ENCODE data around the gene DNM3.

DNM3 gene

GRCh38 chr1:171844381-171844780, 3.1 kb downstream of the DNM3 start:
- no peaks in the 10 kb centered on the region for H3K9me3 Mint-ChIP-seq
- H3K4me1 Mint-ChIP-seq (ENCODE audit: low read depth): peaks cover 16% of the 10 kb centered on the region
- H3K4me3 Mint-ChIP-seq: no peak overlapping the region
- peaks cover 24% of the 10 kb centered on the region for H3K27me3 Mint-ChIP-seq
- H3K36me3 Mint-ChIP-seq (ENCODE audit: low read depth): no peaks in the 10 kb centered on the region
- H3K27ac Mint-ChIP-seq: no peak overlapping the region

- H3K27me3 Mint-ChIP-seq: peaks cover 28% of the 10 kb centered on the region
- H3K4me1 Mint-ChIP-seq (ENCODE audit: low read depth): peaks cover 11% of the 10 kb centered on the region
- no peaks in the 10 kb centered on the region for H3K36me3 Mint-ChIP-seq (ENCODE audit: low read depth)
- H3K27ac Mint-ChIP-seq: no peak overlapping the region
- no peaks in the 10 kb centered on the region for H3K9me3 Mint-ChIP-seq
- H3K4me3 Mint-ChIP-seq: no peak overlapping the region
Observed at GRCh38 chr1:171845998-171846397, 4.7 kb downstream of the DNM3 start.

GRCh38 chr1:171849245-171849898, 8.1 kb downstream of the DNM3 start:
- Mint-ChIP-seq H3K9me3 (no peaks in the 10 kb centered on the region), H3K27ac (no peak overlapping the region), H3K36me3 (ENCODE audit: low read depth) (no peaks in the 10 kb centered on the region), H3K4me3 (no peak overlapping the region), H3K4me1 (ENCODE audit: low read depth) (no peaks in the 10 kb centered on the region), H3K27me3 (peaks cover 8% of the 10 kb centered on the region)

GRCh38 chr1:171850651-171851350, 9.5 kb downstream of the DNM3 start:
- H3K4me3 Mint-ChIP-seq: no peak overlapping the region
- H3K36me3 Mint-ChIP-seq (ENCODE audit: low read depth): no peaks in the 10 kb centered on the region
- H3K4me1 Mint-ChIP-seq (ENCODE audit: low read depth): no peaks in the 10 kb centered on the region
- no peaks in the 10 kb centered on the region for H3K9me3 Mint-ChIP-seq
- no peak overlapping the region for H3K27ac Mint-ChIP-seq
- H3K27me3 Mint-ChIP-seq: peaks cover 9% of the 10 kb centered on the region

- Mint-ChIP-seq H3K4me3 (no peak overlapping the region), H3K27ac (no peak overlapping the region), H3K9me3 (peaks cover 5% of the 10 kb centered on the region)
Observed at GRCh38 chr1:171852272-171852671, 11.0 kb downstream of the DNM3 start.

GRCh38 chr1:171855381-171855780, 14.1 kb downstream of the DNM3 start:
- H3K4me3 Mint-ChIP-seq: no peak overlapping the region
- peaks cover 12% of the 10 kb centered on the region for H3K27me3 Mint-ChIP-seq
- no peaks in the 10 kb centered on the region for H3K4me1 Mint-ChIP-seq (ENCODE audit: low read depth)
- H3K36me3 Mint-ChIP-seq (ENCODE audit: low read depth): peaks cover 3% of the 10 kb centered on the region
- H3K27ac Mint-ChIP-seq: no peak overlapping the region
- H3K9me3 Mint-ChIP-seq: peaks cover 11% of the 10 kb centered on the region

More at GRCh38 chr1:171852272-171852671, 11.0 kb downstream of the DNM3 start:
- Mint-ChIP-seq H3K27me3 (peaks cover 15% of the 10 kb centered on the region), H3K36me3 (ENCODE audit: low read depth) (no peaks in the 10 kb centered on the region), H3K4me1 (ENCODE audit: low read depth) (no peaks in the 10 kb centered on the region)

GRCh38 chr1:171858696-171859095, 17.4 kb downstream of the DNM3 start:
- Mint-ChIP-seq H3K4me3 (no peak overlapping the region), H3K27ac (no peak overlapping the region), H3K27me3 (peaks cover 24% of the 10 kb centered on the region), H3K4me1 (ENCODE audit: low read depth) (no peaks in the 10 kb centered on the region), H3K36me3 (ENCODE audit: low read depth) (peaks cover 3% of the 10 kb centered on the region), H3K9me3 (peaks cover 11% of the 10 kb centered on the region)

GRCh38 chr1:171860696-171861095, 19.4 kb downstream of the DNM3 start:
- Mint-ChIP-seq H3K27me3 (peaks cover 21% of the 10 kb centered on the region), H3K9me3 (peaks cover 11% of the 10 kb centered on the region), H3K36me3 (ENCODE audit: low read depth) (peaks cover 3% of the 10 kb centered on the region), H3K4me1 (ENCODE audit: low read depth) (no peaks in the 10 kb centered on the region), H3K4me3 (no peak overlapping the region), H3K27ac (no peak overlapping the region)

- Mint-ChIP-seq H3K9me3 (no peaks in the 10 kb centered on the region), H3K27ac (no peak overlapping the region)
Observed at GRCh38 chr1:171863531-171863930, 22.2 kb downstream of the DNM3 start.

GRCh38 chr1:171864308-171864707, 23.0 kb downstream of the DNM3 start:
- Mint-ChIP-seq H3K36me3 (ENCODE audit: low read depth) (no peaks in the 10 kb centered on the region), H3K4me1 (ENCODE audit: low read depth) (no peaks in the 10 kb centered on the region), H3K4me3 (no peak overlapping the region), H3K27me3 (peaks cover 12% of the 10 kb centered on the region), H3K9me3 (no peaks in the 10 kb centered on the region), H3K27ac (no peak overlapping the region)

More at GRCh38 chr1:171863531-171863930, 22.2 kb downstream of the DNM3 start:
- H3K4me3 Mint-ChIP-seq: no peak overlapping the region
- no peaks in the 10 kb centered on the region for H3K4me1 Mint-ChIP-seq (ENCODE audit: low read depth)
- peaks cover 12% of the 10 kb centered on the region for H3K27me3 Mint-ChIP-seq
- H3K36me3 Mint-ChIP-seq (ENCODE audit: low read depth): peaks cover 3% of the 10 kb centered on the region

GRCh38 chr1:171865106-171865505, 23.8 kb downstream of the DNM3 start:
- peaks cover 12% of the 10 kb centered on the region for H3K27me3 Mint-ChIP-seq
- H3K4me3 Mint-ChIP-seq: no peak overlapping the region
- no peaks in the 10 kb centered on the region for H3K9me3 Mint-ChIP-seq
- H3K27ac Mint-ChIP-seq: no peak overlapping the region
- no peaks in the 10 kb centered on the region for H3K36me3 Mint-ChIP-seq (ENCODE audit: low read depth)
- no peaks in the 10 kb centered on the region for H3K4me1 Mint-ChIP-seq (ENCODE audit: low read depth)

GRCh38 chr1:171867236-171867635, 25.9 kb downstream of the DNM3 start:
- Mint-ChIP-seq H3K27me3 (peaks cover 4% of the 10 kb centered on the region), H3K4me1 (ENCODE audit: low read depth) (no peaks in the 10 kb centered on the region), H3K36me3 (ENCODE audit: low read depth) (no peaks in the 10 kb centered on the region)

GRCh38 chr1:171868217-171868803, 27.0 kb downstream of the DNM3 start:
- no peak overlapping the region for H3K4me3 Mint-ChIP-seq
- H3K27ac Mint-ChIP-seq: no peak overlapping the region
- no peaks in the 10 kb centered on the region for H3K9me3 Mint-ChIP-seq

More at GRCh38 chr1:171867236-171867635, 25.9 kb downstream of the DNM3 start:
- Mint-ChIP-seq H3K9me3 (no peaks in the 10 kb centered on the region), H3K4me3 (no peak overlapping the region), H3K27ac (no peak overlapping the region)

GRCh38 chr1:171869097-171869496, 27.8 kb downstream of the DNM3 start:
- Mint-ChIP-seq H3K4me1 (ENCODE audit: low read depth) (no peaks in the 10 kb centered on the region), H3K27ac (no peak overlapping the region), H3K9me3 (no peaks in the 10 kb centered on the region), H3K27me3 (no peaks in the 10 kb centered on the region), H3K36me3 (ENCODE audit: low read depth) (no peaks in the 10 kb centered on the region), H3K4me3 (no peak overlapping the region)

More at GRCh38 chr1:171868217-171868803, 27.0 kb downstream of the DNM3 start:
- Mint-ChIP-seq H3K4me1 (ENCODE audit: low read depth) (no peaks in the 10 kb centered on the region), H3K27me3 (no peaks in the 10 kb centered on the region), H3K36me3 (ENCODE audit: low read depth) (no peaks in the 10 kb centered on the region)

GRCh38 chr1:171871848-171872247, 30.6 kb downstream of the DNM3 start:
- no peaks in the 10 kb centered on the region for H3K9me3 Mint-ChIP-seq
- no peaks in the 10 kb centered on the region for H3K4me1 Mint-ChIP-seq (ENCODE audit: low read depth)
- H3K27ac Mint-ChIP-seq: no peak overlapping the region
- no peak overlapping the region for H3K4me3 Mint-ChIP-seq
- H3K36me3 Mint-ChIP-seq (ENCODE audit: low read depth): no peaks in the 10 kb centered on the region
- no peaks in the 10 kb centered on the region for H3K27me3 Mint-ChIP-seq
